Activated CD4-positive, alpha-beta T cell treated with anti-CD3 and anti-CD28 coated beads, Interleukin-2, amount 50 U/mL, for 24 hours (primary cell): ENCODE measurements around the gene WNT4.

ENCODE experiments used
- DNase-seq, 2 donors: peaks; one replicate each; pipeline ENCODE4 v3.0.0-alpha.2; 2020; ENCODE audit warnings: low read depth in 1 of 2, low spot score in 1 of 2

WNT4 gene

GRCh38 chr1:22114083-22115012 is 28.5 kb downstream of the WNT4 start:
- DNase-seq: no peak

GRCh38 chr1:22112554-22112953 is 30.3 kb downstream of the WNT4 start:
- DNase-seq: no peak

DNA sequence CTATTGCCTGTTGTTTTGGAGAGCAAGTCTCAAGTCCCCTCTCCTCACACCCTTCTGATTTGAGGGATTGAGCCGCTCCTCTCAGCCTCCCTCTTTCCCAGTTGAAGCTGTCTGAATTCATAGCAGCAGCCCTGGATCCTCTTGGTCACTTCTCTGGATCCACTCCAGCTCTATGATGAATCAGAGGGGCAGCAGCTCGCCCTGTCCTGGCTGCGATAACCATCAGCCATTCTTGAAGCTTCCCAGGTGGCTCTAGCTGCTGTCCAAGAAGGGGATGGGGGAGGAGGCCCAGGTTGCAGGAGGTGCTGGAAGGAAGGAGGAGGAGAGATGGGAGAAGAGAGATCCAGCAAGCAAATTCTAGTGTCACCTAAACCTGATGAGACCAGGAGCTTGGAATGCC is 31.3 kb downstream of the WNT4 start:
- DNase-seq: no peak

DNA sequence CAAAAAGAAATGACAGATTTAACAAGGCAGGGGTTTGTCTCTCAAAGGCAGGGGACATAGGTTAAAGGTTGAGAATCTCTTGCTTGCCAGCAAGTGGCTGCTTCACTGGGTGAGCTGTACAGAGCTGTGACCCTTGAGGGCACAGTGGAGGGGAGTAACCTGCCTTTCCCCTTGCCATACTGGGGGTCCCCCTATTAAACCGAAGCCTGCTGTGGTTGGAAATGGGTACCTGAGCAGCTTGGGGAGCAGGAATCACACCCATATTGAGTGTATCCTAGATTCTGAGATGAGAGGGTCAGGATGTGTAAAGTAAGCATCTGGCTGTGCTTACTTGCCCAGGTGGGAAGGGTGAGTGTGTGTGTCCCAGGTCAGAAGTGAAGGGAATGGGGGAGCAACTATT is 31.8 kb downstream of the WNT4 start:
- no peak for DNase-seq

GRCh38 chr1:22110016-22110415 is 32.9 kb downstream of the WNT4 start:
- no peak for DNase-seq

DNA sequence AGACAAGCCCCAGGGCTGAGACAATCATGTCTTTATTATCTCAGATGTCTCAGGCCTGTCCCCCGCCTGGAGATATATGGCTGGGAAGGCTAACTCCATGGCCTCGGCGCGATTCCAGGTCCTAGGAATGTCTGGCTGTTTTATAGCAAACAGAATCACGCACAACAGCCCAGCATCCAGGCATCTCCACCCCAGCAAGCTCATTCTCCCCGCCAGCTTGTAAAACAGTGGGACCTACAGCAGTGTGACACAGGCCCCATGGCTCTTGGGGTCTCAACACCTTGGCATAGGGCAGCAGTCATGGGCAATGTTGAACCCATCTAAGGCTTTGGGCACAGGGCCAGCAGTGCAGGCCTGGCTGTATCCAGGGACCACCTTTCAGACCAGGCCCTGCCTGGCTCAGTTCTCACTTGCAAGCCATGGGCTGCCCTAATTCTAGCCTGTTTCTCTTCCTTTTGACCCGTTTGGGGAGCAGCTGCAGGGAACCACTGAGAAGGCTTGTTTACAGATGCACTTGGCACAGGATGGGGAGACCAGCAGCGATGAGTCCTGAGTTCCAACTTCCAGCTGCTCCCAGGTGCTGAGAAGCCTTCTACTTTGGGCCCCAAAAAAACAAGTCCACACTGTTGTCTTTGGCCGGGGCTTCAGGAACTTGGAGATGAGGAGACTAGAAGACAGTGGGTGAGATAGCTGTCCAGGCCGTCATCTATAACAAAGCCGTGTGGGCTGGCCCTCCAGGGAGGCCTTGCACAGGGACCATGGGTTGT is 34.4 kb downstream of the WNT4 start:
- DNase-seq: no peak

GRCh38 chr1:22107126-22107525 is 35.8 kb downstream of the WNT4 start:
- DNase-seq: no peak

DNA sequence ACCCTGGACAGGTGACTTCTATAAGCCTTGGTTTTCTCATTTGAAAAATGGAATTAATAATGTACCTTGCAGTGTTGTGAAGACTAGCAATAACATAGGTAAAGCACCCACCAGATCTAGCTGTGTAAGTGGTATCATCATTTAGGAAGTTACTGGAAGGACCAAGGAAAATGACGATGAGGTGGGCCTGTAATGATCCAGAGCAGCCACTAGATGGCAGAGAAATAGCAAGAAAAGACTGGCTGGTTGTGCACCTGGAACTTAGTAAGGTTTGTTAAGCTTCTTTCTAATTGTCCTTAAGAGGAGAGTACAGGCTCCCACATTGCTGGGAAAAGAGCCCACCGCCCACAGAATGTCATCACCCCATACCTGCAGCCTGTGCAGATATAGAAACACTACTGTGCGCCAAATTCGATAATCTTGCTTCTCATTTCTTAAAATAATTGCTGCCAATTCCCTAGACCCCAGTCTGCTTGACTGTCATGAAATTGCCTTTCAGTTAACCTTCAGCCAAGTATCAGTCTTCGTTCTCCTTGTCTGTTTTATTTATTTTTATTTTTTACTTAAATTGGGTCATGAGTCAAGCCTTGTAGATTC is 37.2 kb downstream of the WNT4 start:
- peak in 1 of 2 donors; percentile 27 for DNase-seq

GRCh38 chr1:22104865-22105437 is 37.9 kb downstream of the WNT4 start:
- peak in 1 of 2 donors; percentile 18 for DNase-seq

DNA sequence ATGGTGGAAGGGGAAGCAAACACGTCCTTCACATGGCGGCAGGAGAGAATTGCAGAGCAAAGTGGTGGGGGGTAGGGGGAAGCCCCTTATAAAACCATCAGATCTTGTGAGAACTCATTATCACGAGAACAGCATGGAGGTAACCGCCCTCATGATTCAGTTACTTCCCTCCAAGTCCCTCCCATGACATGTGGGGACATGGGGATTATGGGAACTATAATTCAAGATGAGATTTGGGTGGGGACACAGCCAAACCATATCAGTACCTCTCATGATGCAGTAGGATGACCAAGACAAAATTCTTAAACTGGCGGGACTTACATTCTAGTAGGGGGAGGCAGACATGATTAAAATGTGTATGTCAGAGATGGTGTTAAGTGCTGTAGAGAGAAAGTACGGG is 38.8 kb downstream of the WNT4 start:
- DNase-seq: no peak

DNA sequence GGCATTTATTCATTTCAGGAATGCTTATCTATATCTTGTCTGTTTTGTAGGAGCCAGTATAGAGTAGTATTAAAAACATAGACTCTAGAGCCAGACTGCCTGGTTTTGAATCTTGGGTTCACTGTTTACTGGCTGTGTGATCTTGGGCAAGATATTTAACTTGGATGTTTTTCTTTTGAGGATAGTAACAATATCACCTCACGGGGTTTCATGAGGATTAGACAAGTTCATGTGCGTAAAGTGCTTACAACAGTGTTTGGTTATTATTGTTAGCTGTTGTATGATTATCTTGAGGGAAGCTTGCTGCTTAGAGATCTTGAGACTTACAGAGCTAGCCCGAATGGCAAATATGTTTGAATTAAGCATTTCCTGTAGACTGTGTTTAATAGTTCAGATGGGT is 40.2 kb downstream of the WNT4 start:
- DNase-seq: no peak

- DNase-seq: no peak
These were observed 40.9 kb downstream of the WNT4 start for GRCh38 chr1:22101995-22102394.

GRCh38 chr1:22101199-22101598 is 41.7 kb downstream of the WNT4 start:
- DNase-seq: no peak

GRCh38 chr1:22100168-22100567 is 42.7 kb downstream of the WNT4 start:
- no peak for DNase-seq

DNA sequence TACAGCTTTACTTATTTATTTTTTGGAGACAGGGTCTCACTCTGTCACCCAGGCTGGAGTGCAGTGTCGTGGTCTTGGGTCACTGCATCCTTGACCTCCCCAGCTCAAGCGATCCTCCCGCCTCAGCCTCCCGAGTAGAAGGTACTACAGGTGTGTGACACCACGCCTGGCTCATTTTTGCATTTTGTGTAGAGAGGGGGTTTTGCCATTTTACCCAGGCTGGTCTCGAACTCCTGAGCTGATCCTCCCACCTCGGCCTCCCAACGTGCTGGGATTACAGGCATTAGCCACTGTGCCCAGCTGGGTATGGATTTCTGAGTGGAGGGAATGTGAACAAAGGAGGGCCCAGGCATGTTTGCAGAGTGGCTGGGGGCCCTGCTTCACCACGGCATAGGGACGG is 44.1 kb downstream of the WNT4 start:
- DNase-seq: no peak

DNA sequence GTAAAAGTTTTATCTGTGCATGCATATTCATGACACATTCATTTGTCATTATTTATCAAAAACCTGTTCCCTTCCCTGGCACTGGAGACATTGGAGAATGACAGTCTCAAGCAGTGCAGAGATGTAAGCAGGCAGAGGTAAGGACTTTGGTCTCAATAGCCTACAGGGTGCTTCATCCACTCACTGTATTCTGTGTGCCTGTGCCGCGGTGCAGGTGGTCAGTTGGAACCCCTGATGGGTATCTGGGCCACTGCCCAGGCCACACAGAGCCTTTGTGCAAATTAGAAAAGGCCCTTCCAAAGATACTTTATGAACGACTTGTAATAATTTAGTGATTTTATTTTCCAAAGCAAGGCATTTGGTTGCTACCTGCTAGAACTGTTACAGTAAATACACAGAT is 46.4 kb downstream of the WNT4 start:
- DNase-seq: no peak

DNA sequence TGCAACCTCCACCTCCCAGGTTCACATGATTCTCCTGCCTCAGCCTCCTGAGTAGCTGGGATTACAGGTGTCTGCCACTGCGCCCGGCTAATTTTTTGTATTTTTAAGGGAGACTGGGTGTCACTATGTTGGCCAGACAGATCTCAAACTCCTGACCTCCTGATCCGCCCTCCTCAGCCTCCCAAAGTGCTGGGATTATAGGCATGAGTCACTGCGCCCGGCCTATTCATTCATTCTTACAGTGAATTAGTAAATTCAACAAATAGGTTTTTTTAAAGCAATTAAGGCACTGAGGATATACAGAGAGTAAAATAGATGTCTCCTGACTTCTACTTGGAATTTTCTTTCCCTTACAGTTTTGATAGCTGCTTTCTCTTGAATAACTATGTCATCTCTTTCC is 46.9 kb downstream of the WNT4 start:
- no peak for DNase-seq

- DNase-seq: no peak
These were observed 49.4 kb downstream of the WNT4 start for GRCh38 chr1:22093513-22093912.

DNA sequence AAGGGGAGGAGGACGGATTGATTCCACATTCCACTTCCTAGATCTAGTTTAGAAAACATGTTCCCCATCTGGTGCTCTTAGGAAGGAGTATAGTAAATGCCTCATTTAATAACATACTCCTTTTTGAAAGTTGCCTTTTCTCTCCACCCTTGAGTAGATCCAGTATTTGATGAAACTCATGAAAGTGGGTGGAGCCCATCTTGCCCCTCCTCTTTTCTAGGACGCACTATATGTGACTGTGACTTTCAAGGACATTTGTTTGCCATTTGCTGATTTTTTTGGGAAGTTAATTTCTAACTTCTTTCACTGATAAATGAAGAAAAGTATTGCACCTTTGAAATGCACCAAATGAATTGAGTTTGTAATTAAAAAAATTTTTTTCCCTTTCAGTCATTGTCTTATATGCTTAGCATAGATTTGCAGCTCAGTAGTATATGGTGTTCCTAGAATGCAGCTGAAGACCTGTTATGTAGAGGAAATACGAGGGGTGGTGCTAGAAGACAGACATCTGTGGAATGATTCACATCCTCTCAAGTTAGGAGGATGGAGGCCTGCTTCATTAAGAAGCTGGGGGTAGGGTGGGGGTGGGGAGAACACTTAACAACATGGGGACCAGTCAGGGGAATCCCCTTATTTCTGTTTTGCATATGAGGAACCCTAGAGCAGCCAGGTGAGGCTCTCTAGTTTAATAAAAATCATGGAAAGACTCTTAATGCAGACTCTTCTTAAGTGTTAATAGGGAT is 50.7 kb downstream of the WNT4 start:
- DNase-seq: peak in 1 of 2 donors; percentile 48

DNA sequence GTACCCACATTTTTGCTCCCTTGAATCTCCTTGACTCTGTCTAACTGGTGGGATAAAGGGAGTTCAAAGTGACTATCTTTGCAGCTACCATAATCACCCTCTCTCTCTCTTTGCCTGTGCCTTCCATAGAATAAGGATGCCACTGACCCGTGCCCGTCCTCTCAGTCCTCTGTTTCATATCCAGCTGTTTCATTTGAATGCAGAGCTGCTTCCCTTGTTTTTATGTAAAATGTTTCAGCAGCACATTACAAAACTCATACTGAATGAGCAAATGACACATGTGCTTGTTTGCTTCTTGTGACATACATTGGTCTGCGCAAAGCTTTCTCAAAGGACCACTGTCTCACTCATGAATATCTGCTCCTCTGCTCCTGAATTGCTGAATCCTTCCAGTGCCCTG is 52.0 kb downstream of the WNT4 start:
- DNase-seq: no peak

GRCh38 chr1:22089787-22090186 is 53.1 kb downstream of the WNT4 start:
- DNase-seq: no peak
